ENCODE results near the gene DIRAS1.

DNA sequence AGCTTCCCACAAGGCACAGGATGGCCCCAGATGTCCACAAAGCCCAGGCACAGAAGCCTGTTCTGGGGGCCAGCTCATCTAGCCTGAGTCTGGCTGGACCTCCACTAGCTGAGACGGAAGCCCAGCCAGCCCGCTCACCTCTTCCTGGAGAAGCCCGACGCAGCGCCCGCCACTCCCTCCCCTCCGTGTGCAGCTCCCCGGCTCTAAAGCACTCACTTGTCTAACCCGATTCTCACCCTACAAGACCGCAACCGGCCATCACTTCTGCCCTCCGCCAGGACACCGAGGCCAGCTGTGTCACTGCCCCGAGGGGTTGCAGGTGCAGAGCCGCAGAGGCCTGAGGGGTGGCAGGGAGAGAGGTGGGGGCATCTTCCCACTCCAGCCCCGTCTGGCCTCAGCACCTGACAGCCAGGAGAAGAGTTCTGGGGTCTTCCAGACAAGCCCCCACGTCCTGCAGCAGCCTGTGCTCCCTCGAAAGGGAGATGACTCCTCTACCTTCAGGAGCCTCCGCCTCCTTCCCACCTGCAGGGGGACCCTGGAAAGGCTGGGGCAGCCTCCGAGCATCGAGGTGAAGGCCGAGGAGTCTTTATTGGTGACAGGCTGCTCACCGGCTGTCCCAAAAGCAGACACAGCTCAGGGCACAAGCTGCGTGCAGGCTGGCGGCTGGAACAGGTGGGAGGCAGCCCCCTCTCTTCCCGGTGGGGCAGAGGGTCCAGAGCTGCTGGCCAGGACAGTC, 5.9 kb upstream of the DIRAS1 start:
- TF ChIP-seq, protein P1, sequence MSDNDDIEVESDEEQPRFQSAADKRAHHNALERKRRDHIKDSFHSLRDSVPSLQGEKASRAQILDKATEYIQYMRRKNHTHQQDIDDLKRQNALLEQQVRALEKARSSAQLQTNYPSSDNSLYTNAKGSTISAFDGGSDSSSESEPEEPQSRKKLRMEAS (IDR thresholded peaks at IDR 0.05), result no peak
- TF ChIP-seq TCF12 (IDR thresholded peaks at IDR 0.05; ENCODE audit: low read depth, low read length) (no peak), RAD21 (IDR thresholded peaks at IDR 0.05 in 1 of 2, conservative IDR thresholded peaks at IDR 0.05 in 1 of 2; ENCODE audit: low read depth in 2 of 2, low read length in 2 of 2) (no peak; a peak in 1 of 4 replicates), SP4 (IDR thresholded peaks at IDR 0.05; ENCODE audit: low read length) (no peak), JUND (IDR thresholded peaks at IDR 0.05; ENCODE audit: low read length) (no peak)
- TF ChIP-seq, protein P2, sequence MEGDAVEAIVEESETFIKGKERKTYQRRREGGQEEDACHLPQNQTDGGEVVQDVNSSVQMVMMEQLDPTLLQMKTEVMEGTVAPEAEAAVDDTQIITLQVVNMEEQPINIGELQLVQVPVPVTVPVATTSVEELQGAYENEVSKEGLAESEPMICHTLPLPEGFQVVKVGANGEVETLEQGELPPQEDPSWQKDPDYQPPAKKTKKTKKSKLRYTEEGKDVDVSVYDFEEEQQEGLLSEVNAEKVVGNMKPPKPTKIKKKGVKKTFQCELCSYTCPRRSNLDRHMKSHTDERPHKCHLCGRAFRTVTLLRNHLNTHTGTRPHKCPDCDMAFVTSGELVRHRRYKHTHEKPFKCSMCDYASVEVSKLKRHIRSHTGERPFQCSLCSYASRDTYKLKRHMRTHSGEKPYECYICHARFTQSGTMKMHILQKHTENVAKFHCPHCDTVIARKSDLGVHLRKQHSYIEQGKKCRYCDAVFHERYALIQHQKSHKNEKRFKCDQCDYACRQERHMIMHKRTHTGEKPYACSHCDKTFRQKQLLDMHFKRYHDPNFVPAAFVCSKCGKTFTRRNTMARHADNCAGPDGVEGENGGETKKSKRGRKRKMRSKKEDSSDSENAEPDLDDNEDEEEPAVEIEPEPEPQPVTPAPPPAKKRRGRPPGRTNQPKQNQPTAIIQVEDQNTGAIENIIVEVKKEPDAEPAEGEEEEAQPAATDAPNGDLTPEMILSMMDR (IDR thresholded peaks at IDR 0.05; ENCODE audit: control extremely low read depth in 1 of 3, insufficient read depth in 1 of 3, low read depth in 1 of 3, low read length in 3 of 3), result peak in 2 of 3 experiments; percentile 13 to 25; a peak in 2 of 4 replicates

All from H1 (cell line).